Retinal pigment epithelial cell (primary cell): ENCODE data around the gene ZNF750.

Experiments
- DNase-seq: peaks from one replicate; pipeline ENCODE4 v3.0.0-alpha.2; 2010; ENCODE audit warnings: low read depth
- H3K4me3 ChIP-seq: 2 replicates; pipeline ENCODE4 v1.5.1; 2011; ENCODE audit warnings: mild to moderate bottlenecking, low read length, control low read depth, moderate library complexity
- CTCF ChIP-seq: conservative IDR thresholded peaks from 2 replicates; pipeline ENCODE4 v1.5.1; 2011; ENCODE audit warnings: low read depth, low read length, control low read depth, inconsistent platforms

The ZNF750 gene

GRCh38 chr17:82866590-82867191, 26.9 kb upstream of the ZNF750 start:
- DNase-seq = no peak
- no peak for TF ChIP-seq CTCF
- H3K4me3 ChIP-seq = no peak overlapping the region

DNA sequence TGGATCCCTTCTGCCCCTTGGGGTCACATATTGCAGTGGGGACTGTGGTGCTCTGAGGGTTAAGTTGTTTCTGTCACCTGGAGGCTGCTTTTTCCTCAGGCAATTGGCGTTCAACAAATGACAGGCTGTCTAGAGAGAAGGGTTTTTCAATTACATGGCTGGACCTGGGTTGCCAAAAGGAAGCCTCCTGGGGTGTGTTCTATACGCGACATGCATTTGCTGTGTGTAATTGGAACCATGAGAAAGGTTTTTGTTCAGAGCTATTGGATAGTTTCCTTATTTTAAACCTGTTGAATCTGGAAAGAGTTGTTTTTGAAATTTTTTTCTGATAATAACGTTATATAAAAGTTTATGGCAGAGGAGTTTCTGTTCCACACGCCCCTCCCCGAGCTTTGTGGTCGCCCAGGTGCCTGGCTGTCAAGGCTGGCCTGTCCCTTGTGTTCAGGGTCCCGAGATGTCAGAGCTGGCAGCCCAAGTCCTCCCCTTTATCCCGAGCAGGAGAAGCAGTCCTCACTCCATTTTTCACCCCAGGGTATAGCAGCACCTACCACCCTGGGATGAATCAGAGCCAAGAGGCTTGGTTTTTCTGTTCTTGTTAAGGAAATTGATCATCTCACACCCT, 26.1 kb upstream of the ZNF750 start:
- no peak for TF ChIP-seq CTCF
- no peak overlapping the region for H3K4me3 ChIP-seq
- DNase-seq = no peak

GRCh38 chr17:82865274-82865673, 25.5 kb upstream of the ZNF750 start:
- no peak overlapping the region for H3K4me3 ChIP-seq
- TF ChIP-seq CTCF = no peak
- DNase-seq = no peak

DNA sequence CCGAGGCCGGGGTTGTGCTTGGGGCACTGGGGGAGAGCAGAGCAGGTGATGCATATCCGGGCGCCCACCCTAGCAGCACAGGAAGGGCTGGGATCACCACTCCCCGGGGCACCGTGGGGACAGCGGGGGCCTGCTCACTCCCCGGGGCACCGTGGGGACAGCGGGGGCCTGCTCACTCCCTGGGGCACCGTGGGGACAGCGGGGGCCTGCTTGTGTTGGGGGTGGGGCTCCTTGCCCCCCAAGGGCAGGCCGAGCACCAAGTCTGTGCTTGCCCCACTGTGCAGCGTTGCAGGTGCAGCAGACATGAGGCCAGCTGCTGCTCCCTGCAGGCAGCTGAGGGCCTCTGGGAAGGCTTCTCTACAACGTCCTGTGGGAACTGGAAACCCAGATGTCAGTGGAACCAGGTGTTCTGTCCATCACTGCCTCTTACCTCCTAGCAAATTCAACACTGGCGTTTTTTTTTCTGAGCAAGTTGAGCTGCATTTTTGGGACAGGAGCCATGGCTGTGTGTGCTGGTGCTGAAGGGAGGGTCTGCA, 25.0 kb upstream of the ZNF750 start:
- H3K4me3 ChIP-seq = no peak overlapping the region
- no peak for TF ChIP-seq CTCF
- no peak for DNase-seq

GRCh38 chr17:82863941-82864712, 24.3 kb upstream of the ZNF750 start:
- no peak overlapping the region for H3K4me3 ChIP-seq
- no peak for TF ChIP-seq CTCF
- no peak for DNase-seq

- no peak for DNase-seq
- no peak for TF ChIP-seq CTCF
- no peak overlapping the region for H3K4me3 ChIP-seq
These were observed 23.6 kb upstream of the ZNF750 start for GRCh38 chr17:82863383-82863940.
